NCI-H526 treated with DMSO at 0.1 percent for 48 hours (cell line): ENCODE measurements around the gene SYNC.

Source experiments
- DNase-seq: peaks from one replicate; lab custom pipeline; 2025; lab: John Stamatoyannopoulos, UW

SYNC gene

GRCh38 chr1:32702599-32703478 lies at the start of gene SYNC:
Gene SYNC (minus strand): TSS chr1:32702770. CDS start chr1:32702660, 110 bp downstream.
- DNase-seq, result no peak

- no peak for DNase-seq
Measured at GRCh38 chr1:32749771-32750170, 47.2 kb upstream of the SYNC start.

GRCh38 chr1:32749332-32749731 lies 46.8 kb upstream of the SYNC start:
- DNase-seq, result no peak

GRCh38 chr1:32748926-32749325 lies 46.4 kb upstream of the SYNC start:
- no peak for DNase-seq

- DNase-seq, result no peak
Measured at GRCh38 chr1:32748348-32748747, 45.8 kb upstream of the SYNC start.

GRCh38 chr1:32746130-32746529 lies 43.6 kb upstream of the SYNC start:
- no peak for DNase-seq

GRCh38 chr1:32744071-32744425 lies 41.5 kb upstream of the SYNC start:
- DNase-seq, result no peak

- DNase-seq, result no peak
Measured at GRCh38 chr1:32743380-32744070, 41.0 kb upstream of the SYNC start.

- no peak for DNase-seq
Measured at GRCh38 chr1:32742956-32743355, 40.4 kb upstream of the SYNC start.

- no peak for DNase-seq
Measured at GRCh38 chr1:32742199-32742947, 39.8 kb upstream of the SYNC start.

- DNase-seq, result no peak
Measured at GRCh38 chr1:32741413-32742198, 39.0 kb upstream of the SYNC start.

- DNase-seq, result no peak
Measured at GRCh38 chr1:32741059-32741412, 38.5 kb upstream of the SYNC start.

- DNase-seq, result no peak
Measured at GRCh38 chr1:32736812-32737791, 34.5 kb upstream of the SYNC start.

- DNase-seq, result no peak
Measured at GRCh38 chr1:32733582-32734321, 31.2 kb upstream of the SYNC start.

GRCh38 chr1:32729254-32730046 lies 26.9 kb upstream of the SYNC start:
- DNase-seq, result no peak

- no peak for DNase-seq
Measured at GRCh38 chr1:32728413-32729077, 26.0 kb upstream of the SYNC start.

- DNase-seq, result no peak
Measured at GRCh38 chr1:32727876-32728275, 25.3 kb upstream of the SYNC start.

GRCh38 chr1:32725615-32725982 lies 23.0 kb upstream of the SYNC start:
- DNase-seq, result no peak
